NCI-H1436 treated with DMSO at 0.1 percent for 48 hours (cell line): Measurements from ENCODE around the gene MCM3AP.
A peak's percentile ranks its signal among the peaks of the same experiment; 100 is the strongest.

Experiments used
- DNase-seq: peaks from one replicate; lab custom pipeline; 2025; lab: John Stamatoyannopoulos, UW

The MCM3AP gene

DNA sequence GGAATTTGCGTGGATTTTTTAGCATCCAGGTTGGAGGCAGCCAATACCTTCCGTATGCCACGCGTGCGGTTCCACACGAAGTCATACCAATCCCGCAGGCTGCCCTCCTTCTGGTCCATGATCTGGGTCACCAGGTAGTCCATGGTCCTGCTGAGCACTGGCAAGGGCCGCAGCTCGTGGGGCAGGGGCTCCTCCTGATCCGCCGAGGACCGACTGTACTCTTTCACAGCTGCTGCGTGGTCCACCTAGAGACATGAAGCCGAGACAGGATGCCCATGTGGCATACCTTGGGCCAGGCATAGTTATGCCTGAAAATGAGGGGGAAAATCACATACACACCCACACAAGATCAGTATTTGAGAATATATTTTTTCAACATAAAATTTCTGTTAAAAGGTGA lies 12.1 kb downstream of the MCM3AP start:
- DNase-seq, result no peak

DNA sequence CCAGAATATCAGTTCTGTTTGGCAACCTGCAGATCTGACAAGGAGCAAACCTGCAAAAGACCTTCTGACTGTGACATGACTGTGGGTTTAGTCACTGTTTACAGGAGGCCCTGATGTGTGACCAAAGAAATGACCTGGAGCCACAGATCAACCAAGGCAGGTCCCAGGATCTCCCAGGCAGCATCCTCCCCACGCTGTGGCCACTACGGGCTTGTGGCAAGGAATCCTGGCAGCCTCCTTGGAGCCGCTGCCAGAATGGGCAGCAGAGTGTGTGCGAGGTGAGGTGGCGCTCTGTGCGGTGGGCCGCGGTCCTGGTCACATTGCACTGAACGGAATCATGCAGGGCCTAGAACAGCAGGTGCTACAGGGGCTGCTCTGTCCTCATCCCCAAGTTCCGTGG lies 15.9 kb downstream of the MCM3AP start:
- no peak for DNase-seq

DNA sequence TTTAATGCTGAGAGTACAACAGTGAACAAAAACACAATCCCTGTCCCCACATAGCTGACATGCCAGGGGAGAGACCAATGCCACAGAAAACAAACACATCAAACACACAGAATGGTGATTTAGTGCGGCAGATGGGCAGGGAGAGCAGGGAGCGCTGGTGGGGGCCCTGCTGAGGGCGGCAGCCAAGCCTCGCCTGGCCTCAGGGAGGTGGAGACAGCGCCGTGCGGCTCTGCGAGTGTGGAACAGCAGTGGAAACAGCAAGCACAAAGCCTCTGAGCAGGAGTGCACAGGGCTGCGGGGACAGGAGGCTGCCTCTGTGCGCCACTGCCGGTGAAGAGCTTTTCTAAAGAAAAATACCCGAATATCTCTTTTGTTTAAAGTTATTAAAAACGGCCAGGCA lies 17.0 kb downstream of the MCM3AP start:
- DNase-seq, result no peak

DNA sequence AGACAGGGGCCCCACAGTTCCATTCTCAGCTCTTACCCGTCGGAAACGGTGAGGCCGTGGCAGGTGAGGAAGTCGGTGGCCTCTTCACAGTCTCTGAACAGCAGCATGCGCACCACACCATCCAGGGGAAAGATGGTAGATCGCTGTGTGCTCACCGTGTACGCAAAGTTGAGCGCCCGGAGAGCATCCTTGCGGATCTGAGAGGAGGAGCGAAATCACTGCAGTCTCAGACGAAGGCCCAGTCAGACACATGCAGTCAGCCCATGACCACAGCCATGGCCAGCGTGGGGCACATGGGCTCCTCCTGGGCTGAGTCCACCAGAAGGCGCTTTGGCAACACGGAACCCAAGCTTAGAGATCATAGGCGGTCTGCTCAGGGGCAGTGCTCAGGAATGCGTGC lies 18.5 kb downstream of the MCM3AP start:
- no peak for DNase-seq

DNA sequence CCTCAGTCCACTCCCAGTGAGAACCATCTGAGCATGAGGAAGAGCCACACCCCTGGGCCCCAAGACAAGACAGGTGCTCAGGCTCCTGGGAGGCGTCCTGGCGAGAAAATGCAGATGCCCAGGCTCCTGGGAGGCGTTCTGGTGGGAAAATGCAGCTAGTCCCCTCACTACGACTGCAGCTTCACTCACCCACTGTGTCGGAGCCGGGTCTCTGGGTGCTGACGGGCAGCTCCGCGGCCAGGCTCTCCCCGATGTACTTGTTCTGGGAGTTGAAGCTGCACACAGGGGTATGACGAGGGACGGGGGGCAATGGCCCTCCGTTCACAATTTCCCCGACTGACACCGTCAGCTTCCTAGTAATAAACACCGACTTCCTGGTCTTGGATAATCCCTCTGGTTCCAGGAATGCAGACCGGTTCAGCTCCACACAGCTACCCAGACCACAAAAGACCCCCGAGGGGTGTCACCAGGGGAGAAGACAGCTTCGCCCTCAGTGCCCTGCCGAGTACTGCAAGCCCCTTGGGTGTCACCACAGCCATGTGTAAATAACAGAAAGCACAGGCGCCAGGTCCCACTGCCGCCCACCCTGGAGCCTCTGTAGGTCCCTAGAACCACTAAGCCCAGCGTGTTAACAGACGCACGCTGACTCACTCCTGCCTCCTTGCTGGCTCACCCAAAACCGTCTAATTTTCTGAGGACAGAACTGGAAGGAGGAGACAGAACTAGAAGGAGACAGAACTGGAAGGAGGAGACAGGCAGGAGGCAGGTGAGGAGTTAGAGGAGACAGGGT lies 19.5 kb downstream of the MCM3AP start:
- DNase-seq, result no peak

DNA sequence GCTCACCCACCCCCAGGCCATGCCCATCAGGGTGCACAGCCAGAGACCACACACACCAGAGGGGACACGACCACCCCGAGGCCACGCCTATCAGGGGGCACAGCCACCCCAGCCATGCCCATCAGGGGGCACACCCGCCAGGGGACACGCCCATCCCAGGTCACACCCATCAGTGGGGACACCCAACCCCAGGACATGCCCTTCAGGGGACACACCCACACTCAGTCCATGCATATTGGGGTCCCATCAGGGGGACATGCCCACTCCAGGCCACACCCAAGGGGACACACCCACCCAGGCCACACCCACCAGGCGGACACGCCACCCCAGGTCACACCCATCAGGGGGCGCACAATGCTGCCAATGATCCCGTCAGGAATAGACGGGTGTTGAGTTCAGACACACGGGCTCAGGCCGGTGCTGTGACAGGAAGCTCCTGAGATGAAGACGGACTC lies 20.7 kb downstream of the MCM3AP start:
- DNase-seq, result no peak

DNA sequence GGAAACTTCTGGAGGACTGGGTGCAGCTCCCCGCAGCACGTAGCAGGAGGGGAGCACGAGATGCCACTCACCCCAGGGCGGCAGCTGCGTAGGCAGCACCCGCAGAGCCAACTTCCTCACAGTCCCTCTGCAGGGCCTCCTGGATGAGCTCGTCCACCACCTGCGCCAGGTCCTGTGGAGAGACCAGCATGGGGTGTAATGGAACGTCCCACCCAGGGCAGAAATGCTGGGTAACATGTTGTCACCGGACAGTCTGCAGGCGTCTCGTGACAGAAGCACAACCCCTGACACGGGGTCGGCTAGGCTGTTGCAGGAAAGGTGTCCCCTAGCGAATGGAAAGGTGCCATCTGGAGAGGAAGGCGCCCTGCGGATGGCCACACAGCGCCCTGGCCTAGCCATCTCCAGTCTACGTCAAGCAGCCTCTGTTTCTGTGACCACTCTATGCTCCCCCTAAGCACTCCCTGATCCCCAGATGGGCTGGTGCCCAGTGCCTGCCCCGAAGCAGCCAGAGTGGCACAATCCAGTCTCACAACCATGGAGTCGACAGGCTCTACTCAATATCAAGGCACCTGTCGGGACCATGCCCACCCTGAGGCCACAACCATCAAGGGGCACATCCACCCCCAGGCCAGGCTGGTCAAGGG lies 21.2 kb downstream of the MCM3AP start:
- DNase-seq, result no peak

DNA sequence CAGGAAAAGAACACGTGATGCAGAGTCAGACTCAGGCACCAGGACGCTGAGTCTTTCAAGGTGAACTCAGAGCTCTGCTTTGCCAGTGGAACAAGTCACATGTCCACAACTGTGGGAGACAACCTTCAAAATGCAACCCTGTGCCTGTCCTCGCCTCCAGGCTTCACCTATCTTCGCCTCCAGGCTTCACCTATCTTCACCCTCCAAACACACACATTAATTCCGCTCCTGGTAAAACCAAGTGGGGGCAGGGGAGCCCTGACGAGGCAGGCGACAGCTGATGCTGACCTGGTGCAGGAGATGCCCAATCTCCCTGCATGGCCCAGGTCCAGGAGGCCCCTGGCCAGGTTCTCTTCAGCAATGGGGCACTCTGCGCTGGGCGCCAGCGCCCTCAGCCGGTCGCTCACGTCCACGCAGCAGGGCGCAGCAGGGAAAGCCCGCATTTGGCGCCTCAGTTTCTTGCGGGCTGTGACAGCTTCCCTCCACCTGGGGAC lies 28.9 kb downstream of the MCM3AP start:
- no peak for DNase-seq

DNA sequence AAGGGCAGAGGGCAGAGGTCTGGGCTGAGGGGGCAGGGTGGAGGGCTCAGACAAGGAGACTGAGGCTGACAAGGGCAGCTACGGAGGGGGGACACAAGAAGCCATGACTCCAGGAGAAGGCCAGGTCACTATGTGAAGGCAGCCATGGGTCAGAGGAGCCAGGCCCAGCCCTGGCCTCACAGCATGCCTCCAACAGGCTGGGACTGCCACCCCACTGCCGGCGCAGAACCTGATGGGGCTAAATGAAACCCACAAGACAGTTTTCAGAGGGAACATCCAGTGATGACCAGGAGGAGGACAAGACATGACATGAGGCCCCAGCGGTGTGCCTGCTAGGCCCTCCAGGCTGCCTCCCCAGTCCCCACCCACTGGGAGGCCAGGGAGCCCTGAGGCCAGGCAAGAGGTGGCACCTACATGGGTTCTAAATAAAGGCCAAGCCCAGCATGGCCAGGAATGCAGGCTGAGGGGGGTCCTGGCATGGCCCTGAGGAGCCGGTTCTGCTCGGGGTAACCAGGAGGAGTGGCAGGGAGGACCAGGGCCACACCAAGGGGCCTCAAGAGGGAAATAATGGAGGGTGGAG lies 29.6 kb downstream of the MCM3AP start:
- no peak for DNase-seq

DNA sequence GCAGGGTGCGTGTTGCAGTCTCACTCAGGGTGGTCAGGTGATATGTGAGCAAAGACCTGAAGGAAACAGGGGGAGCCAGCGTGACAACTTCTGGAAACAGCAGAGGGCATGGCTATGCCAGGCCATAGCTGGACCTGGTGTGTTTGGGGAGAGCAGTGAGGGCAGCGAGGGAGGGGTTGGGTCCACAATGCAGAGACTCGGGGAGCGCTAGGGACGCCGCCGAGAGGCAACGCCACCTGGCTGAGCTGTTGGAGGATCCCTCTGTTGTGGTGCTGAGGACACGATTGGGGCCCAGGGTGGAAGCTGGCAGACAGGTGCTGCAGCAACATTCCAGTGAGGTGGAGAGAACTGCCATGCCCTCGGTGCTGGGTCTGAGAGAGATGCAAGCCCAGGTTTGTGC lies 30.2 kb downstream of the MCM3AP start:
- no peak for DNase-seq

DNA sequence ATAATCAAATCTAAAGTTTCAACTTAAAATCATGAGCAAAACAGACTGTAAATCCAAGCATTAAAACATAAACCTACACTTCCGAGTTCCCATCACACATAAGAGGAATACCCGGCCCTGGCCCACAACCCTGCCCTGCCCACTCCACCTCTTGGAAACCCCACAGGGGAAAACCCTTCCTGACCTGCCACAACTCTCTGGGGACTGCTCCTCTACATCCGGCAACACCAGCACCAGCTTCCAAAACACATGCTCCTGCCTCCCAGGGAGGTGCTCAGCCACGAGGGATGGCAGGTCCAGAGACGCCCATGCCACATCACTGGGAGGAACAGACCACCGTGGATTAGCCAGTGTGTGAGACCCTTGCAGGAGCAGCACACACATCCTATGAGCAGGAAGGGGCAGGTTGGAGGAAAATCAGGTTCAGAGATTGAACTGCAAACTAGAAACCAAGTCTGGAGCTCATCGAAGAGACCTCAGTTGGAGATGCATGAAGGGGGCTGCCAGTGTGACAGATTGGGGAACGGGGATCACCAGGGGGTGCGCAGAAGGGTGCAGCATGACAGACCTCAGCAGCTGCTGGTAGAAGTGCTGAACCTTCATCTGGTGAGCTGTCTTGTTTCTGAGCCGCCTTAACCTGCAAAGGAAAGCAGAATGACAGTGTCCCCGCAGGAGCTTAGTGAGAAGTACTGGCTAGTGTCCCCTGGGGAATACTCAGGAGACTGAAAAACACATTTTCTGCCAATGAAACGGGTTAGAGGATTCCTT lies 31.0 kb downstream of the MCM3AP start:
- no peak for DNase-seq

DNA sequence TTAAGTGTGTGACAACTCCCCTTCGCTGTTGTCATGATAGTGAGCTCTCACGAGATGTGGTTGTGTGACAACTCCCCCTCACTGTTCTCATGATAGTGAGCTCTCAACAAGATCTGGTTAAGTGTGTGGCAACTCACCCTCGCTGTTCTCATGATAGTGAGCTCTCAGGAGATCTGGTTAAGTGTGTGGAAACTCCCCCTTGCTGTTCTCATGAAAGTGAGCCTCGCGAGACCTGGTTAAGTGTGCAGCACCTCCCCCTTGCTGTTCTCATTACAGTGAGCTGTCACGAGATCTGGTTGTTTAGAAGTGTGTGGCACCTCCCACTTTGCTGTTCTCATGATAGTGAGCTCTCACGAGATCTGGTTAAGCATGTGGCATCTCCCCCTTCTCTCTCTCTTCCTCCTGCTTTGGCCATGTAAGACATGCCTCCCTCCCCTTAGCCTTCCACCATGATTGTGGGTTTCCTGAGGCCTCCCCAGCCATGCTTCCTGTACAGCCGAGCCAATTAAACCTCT lies 31.7 kb downstream of the MCM3AP start:
- DNase-seq, result peak; percentile 77

DNA sequence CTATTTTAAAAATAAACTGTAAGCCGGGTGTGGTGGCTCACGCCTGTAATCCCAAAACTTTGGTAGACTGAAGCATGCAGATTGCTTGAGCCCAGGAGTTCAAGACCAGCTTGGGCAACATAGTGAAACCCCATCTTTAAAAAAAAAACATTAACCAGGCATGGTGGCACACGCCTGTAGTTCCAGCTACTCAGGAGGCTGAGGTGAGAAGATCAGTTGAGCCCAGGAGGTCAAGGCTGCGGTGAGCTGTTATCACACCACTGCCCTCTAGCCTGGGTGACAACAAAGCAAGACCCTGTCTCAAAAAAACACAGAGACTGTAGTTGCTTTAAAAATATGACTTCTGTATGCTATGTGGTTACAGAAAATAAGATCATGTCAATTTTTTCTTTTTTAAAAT lies 32.6 kb downstream of the MCM3AP start:
- no peak for DNase-seq

DNA sequence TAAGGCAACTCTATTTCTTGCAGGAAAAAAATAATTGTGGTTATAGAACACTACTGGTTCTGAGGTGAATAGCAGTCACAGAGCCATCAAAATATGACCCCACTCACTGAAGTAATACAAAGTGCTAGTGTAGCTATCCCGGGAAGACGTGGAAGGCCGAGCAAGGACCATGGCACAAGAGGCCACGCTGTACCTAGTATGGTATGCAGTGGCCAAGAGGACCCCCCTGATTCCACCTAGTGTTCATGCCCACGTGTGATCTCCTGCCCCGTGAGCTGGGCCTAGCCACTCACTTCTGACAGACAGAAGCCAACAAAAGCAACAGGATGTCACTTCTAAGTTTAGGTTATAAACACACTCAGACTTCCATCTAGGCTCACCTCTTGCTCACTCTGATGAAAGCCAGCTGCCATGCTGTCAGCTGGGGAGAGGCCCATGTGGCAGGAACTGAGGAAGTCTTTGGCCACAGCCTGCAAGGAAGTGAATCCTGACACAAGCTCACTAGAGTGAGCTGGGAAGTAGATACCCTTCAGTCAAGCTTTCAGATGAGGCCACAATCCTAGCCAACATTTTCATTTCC lies 35.2 kb downstream of the MCM3AP start:
- no peak for DNase-seq

DNA sequence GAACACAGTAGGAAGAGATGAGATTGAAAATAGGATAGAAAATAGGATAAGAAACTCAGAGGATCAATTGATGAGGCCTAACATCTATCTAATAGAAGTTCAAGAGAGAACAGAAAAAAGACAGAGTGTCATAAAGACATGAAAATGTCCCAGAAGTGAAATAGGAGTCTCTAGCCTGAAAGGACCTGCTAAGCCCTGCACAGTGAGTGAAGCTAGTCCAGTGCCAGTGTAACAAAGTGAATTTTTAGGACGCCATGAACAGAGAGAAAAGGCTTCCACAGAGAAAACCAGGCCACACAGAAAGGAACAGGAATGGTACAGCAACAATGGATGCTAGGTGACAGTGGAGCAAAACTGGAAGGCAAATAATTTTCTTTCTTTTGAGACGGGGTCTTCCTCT lies 36.6 kb downstream of the MCM3AP start:
- DNase-seq, result no peak

DNA sequence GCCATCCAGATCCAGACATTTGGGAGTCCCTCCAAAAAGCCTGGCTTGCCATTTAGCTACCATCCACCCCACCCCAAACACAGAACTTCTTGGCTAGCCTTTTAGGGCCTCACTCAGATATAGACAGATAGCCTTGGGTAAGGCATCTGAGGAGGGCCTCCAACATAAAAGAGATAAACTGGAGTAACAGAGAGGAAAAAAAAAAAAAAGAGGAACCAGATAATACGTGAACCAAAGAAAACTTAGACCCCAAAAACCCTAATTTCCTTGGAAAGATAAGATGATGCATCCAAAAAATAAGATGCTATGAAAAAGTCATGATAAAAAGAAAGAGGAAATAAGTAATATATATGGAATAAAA lies 37.0 kb downstream of the MCM3AP start:
- DNase-seq, result no peak

DNA sequence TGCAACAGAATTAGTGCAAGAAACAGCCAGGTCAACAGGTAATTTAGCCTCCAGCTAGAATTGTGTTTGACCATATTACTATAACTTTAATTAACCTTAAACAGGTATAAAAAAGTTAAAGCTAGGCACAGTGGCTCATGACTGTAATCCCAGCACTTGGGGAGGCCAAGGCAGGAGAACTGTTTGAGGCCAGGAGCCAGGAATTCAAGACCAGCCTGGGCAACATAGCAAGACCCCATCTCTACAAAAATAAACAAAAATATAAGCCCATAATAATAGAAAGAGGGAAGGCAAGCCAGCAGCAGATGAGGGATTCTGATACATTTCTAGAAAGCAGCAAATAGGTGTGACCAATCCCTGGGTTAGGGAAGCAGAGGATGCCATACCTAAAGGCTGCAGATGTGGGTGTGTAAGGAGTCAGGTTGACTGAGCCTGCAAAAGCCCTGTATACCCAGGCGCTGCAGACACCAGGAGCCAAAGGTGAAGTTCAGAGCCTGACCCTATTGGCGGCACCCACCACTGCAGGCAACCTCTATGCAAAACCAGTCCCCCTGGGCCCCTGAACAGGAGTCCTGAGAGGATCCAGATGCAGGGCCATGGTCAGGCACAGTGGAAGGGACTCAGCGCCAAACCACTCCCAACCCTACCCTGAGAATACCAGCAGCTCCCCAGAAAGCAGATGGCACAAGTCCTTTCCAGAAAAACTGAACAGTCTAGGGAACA lies 37.6 kb downstream of the MCM3AP start:
- no peak for DNase-seq

DNA sequence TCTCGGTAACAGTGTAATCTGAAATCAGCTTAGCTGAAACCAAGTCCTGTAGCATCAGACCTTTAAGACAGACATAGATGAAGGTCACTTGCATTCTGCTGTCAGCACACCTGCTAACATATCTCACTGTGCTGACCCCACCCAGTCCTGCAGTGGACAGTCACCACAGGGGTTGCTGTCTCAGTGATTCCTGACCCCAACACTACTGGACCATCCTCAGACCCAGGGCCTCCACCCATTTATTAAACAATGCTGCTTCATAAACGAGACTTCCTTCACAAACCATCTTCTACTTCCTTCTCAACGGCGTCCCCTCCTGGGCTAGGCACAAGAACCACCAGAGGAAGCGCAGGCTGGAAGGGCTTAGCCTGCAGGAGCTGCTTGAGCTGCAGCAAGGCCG lies 39.1 kb downstream of the MCM3AP start:
- no peak for DNase-seq

DNA sequence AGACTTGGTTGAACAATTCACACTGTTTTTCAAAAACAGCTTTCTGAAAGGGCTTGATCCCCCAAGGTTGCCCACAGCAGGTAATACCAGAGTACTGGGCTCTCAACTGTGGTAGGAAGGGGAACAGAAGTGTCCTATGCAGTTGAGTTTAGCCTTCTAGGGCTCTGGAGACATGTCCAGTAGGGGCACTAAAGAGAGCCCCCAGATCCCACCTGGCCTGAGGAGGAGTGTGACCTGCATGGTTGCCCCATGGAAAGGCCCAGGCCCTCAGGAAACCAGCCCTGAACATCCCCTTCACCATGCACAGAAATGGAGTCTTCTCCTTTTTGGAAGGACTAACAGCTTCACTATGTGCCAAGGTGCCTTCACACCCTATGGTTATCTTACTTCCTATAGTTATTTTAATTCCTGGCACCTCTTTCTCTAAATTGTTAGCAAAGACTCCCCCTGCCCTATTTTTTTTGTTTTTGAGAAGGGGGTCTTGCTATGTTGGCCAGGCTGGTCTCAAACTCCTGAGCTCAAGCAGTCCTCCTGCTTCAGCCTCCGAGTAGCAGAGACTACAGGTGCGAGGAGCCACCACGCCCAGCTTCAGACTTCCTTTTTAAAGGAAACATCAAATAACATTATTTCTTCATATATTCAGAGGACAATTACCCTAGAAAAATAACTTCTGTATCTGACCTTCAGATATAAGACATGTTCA lies 40.0 kb downstream of the MCM3AP start:
- no peak for DNase-seq

DNA sequence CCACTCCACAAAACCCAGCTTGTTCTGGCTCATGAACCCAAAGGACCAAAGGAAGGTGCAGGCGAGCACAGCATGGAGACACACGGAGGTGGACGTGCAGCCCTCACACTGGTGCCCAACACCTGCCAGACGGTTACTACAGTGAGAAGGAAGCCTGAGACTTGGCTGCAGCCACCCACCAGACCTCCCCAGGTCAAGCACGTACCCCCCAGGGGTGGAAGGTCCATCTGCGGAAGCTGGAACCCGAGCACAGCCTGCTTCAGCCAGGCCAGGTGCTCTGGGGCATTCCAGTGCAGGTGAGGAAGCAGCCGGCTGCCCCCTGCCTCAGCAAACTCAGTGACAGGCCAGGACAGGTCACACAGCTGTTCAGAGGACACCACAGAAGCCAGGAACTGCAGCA lies 40.8 kb downstream of the MCM3AP start:
- no peak for DNase-seq

DNA sequence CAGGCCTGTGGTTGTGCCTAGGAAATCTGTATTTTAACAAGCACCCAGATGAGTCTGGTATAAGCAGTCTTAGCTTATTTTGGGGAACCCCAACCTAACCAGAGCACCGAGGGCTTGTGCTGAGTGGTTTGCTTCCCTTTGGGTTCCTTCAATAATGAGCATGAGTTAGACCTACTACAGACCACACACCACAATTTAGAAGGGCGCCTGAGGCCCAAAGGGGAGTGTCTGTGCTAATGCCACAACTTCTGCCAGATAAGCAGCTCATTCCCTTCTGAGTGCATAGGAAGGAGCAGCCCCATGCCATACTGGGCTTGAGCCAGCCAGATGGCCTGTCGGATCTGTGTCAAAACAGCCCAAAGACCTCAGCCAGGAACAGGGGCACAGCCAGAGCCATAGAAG lies 41.5 kb downstream of the MCM3AP start:
- DNase-seq, result no peak
